PC-9 (cell line): Measurements from ENCODE around the gene DDIT4.

ENCODE experiments used
- CTCF ChIP-seq: fragments of 200-600 bp; sonication (generic); conservative IDR thresholded peaks from 2 replicates; pipeline ENCODE4 v1.6.1; 2017; ENCODE audit warnings: mixed run types, antibody characterized with exemption, mild to moderate bottlenecking, moderate library complexity
- EZH2 ChIP-seq: fragments of 200-600 bp; sonication (generic); IDR thresholded peaks from 2 replicates; pipeline ENCODE4 v1.8.0; 2017; ENCODE audit warnings: antibody characterized with exemption, low read depth

DNA sequence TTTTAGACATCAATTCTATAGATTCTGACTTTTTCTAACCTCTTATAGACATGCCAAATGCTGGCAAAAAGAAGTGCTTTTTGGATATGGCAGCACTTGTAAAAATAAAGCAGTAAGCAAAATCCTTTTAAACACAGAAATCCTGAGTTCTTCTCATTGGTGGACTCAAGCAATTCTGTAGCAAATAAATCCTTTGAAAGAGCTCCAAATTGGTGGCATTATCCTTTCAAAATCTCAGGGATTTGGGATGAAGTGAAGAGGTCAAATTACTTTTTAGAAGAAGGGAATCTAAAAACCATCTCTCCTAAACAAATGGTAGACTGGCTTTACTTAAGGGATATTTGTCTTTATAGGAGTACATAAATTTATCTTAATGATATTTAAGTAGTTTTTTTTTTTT, 40.1 kb upstream of the DDIT4 start:
- TF ChIP-seq EZH2 (no peak), CTCF (no peak)
